GM19467 (cell line): ENCODE results near the gene PTCD1.
"Not testable (repeated sequence)": the region's sequence is repeated elsewhere in the genome, so short reads cannot be mapped to it uniquely, and the experiment has no call there.

Source experiments
- ATAC-seq: cut with Tn5 transposase; IDR thresholded peaks from one replicate; pipeline ENCODE4 v1.9.1; 2021; ENCODE audit warnings: mild to moderate bottlenecking, moderate library complexity; ENCODE audit not compliant: unreplicated experiment

The PTCD1 gene

DNA sequence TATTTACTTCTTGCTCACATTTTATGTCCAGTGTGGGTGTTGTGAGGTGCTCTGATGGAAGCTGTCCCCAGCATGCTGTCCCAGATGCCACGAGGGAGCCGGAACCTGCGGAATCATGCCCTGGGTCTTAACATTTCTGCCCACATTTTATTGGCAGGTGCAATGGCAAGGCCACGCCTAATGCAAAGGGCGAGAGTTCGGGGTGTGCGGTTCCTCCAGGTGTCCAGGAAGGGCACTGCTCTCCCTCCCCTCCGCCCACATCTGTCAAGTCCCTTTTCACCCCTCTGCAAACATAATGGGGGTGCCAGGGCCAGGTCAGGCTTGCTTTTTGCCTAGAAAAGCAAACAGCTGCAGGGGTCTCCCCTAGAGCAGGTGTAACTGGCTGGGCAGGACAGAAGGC lies 46.6 kb downstream of the PTCD1 start:
- ATAC-seq = no peak

DNA sequence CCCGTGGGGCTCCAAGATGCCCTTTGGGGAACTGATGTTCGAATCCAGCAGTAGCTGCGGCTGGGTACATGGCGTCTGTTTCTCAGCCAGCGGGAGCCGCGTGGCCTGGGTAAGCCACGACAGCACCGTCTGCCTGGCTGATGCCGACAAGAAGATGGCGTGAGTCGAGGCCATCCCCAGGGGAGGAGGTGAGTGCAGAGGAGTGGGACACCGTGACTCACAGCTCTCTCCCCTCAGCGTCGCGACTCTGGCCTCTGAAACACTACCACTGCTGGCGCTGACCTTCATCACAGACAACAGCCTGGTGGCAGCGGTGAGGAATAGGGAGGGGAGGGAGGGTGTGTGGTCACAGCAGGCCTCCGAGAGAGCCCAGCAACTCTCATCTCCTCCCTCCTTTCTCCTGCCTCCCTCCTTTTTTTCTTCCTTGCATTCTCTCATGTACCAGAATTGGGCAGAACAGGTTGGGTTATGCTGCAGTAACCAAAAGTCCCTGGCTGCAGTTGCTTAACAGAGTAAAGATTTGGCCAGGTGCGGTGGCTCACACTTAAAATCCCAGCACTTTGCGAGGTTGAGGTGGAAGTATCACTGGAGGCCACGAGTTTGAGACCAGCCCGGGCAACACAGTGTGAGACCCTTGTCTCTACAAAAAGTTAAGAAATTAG lies 47.5 kb downstream of the PTCD1 start:
- ATAC-seq = no peak

DNA sequence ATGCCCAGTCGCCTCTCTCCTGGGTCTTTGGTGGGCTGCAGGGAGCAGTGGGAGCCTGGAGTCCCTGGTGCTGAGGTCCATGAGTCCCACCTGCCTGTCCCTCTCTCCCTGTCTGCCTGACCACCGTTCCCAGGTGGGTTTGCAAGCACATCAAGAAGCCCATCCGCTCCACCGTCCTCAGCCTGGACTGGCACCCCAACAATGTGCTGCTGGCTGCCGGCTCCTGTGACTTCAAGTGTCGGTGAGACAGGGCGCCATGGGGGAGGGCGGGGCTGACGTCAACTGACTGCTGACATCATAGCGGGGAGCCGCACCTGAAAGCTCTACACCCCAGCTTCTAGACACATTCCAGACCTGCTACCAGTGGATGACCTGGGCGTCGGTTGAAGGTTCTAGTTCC lies 48.8 kb downstream of the PTCD1 start:
- ATAC-seq = no peak

- ATAC-seq = no peak
These were observed 50.7 kb downstream of the PTCD1 start for GRCh38 chr7:99387912-99388311.

GRCh38 chr7:99387239-99387635 lies 51.4 kb downstream of the PTCD1 start:
- ATAC-seq = not testable (repeated sequence)

- ATAC-seq = no peak
These were observed 51.9 kb downstream of the PTCD1 start for GRCh38 chr7:99386584-99387238.

DNA sequence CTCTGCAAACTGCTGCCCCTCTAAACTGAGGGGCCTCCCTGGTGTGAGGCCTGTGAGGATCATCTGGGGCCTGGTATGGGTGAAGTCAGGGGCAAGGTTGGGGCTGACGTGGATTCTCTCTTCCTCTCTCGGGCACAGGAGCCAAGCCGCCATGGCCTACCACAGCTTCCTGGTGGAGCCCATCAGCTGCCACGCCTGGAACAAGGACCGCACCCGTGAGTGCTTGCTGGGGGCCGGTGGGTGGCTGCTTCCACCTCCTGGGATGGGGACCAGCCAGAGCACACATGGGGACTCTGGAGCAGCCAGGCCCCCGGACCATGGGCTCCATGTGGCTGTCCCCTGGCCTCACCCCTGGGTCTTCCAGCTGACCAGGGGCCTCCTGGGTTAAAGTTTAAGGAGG lies 53.0 kb downstream of the PTCD1 start:
- no peak for ATAC-seq

- no peak for ATAC-seq
These were observed 54.1 kb downstream of the PTCD1 start for GRCh38 chr7:99384523-99384922.

DNA sequence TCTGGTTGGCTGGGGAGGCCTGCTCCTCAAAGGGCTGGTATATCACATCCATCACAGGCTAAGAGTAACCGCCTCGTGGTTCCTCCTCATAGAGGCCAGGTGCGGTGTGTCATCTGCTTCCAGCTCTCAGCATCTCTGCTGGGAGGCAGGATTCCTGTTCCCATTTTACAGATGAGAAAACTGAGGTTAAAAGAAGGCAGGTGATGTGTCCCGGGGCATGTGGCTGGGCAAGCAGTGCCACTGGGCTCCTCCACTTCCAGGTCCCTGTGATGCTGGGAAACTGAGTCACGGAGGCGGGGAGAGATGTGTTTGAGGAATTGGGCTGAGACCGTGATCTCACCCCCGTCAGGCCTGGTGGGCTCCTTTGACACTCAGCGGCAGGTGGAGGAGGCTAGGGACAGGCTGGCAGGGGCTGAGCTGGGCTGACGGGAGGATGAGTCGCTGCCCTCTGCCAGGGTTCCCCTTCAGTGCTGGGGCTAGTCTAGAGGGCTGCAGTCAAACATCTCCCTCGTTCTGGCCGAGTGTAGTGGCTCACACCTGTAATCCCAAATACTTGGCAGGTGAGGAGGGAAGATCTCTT lies 54.7 kb downstream of the PTCD1 start:
- no peak for ATAC-seq

- ATAC-seq = no peak
These were observed 55.4 kb downstream of the PTCD1 start for GRCh38 chr7:99383203-99383602.

DNA sequence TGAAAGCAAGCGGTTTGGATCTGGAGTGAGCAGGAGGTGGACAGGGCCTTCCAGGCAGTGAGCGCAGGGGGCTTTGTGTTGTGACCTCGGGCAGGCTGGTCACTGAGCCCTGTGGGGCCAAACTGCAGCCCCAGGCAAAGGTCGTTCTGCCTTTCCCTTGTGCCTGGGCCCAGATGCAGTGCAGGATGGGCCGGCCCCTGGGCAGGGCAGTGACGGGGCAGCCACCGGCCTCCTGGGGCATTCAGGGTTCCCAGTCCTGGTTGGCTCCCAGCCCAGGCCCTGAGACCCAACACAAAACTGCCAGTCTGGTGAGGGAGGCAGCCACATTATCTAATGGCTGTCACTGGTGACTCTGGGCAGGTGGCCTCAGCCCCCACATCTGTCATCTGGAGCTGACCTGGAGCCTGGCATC lies 56.9 kb downstream of the PTCD1 start:
- no peak for ATAC-seq

GRCh38 chr7:99380823-99381663 lies 57.6 kb downstream of the PTCD1 start:
- ATAC-seq = peak; percentile 74

GRCh38 chr7:99380032-99380822 lies 58.4 kb downstream of the PTCD1 start:
- peak; percentile 41 for ATAC-seq

DNA sequence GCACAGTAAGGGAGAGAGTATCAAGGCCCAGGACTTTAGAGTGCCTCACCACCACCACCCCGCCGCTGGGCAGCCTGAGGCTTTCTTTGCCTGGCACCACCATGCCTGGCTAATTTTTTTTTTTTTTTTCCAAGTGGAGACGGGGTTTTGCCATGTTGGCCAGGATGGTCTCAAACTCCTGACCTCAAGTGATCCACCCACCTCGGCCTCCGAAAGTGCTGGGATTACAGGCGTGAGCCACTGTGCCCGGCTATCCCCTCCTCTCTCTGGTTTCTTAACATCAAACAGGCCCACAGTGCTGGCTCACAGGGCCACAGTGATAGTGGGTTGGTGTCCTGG lies 58.9 kb downstream of the PTCD1 start:
- not testable (repeated sequence) for ATAC-seq

GRCh38 chr7:99379043-99379577 lies 59.5 kb downstream of the PTCD1 start:
- ATAC-seq = no peak

- ATAC-seq = peak; percentile 31
These were observed 63.4 kb downstream of the PTCD1 start for GRCh38 chr7:99375070-99375807.

- ATAC-seq = peak; percentile 42
These were observed 64.2 kb downstream of the PTCD1 start, which contains the start of gene ARPC1B for GRCh38 chr7:99374111-99375064. Gene ARPC1B, plus strand, starts transcription at chr7:99374730. Its CDS starts 10,985 bp downstream, at chr7:99385715.
